ENCODE data around the gene ADH4.

GRCh38 chr4:99120501-99120900 is 23.6 kb downstream of the ADH4 start:
- no peak for TF ChIP-seq XRCC5 (IDR thresholded peaks at IDR 0.05; ENCODE audit: low read depth, low read length)
- TF ChIP-seq CTCF (IDR thresholded peaks at IDR 0.05 in 2 of 3, conservative IDR thresholded peaks at IDR 0.05 in 1 of 3; ENCODE audit: insufficient read depth in 2 of 3, low read depth in 1 of 3, low read length in 3 of 3) = no peak
- no peak for TF ChIP-seq ZNF140 (CRISPR knock-in tag; IDR thresholded peaks at IDR 0.05)
- no peak for TF ChIP-seq TAF1 (IDR thresholded peaks at IDR 0.05; ENCODE audit: control insufficient read depth, extremely low read depth, insufficient read depth, low read length, severe bottlenecking)

All from K562 (cell line).